NOMO-1 (cell line): ENCODE data around the gene LDHA.
"Not testable (repeated sequence)": the region's sequence is repeated elsewhere in the genome, so short reads cannot be mapped to it uniquely, and the experiment has no call there.

Experiments used
- DNase-seq, 2 experiments: peaks; one replicate each; lab custom pipeline; 2025; ENCODE audit not compliant: unreplicated experiment in 2 of 2; lab: John Stamatoyannopoulos, UW

LDHA gene

GRCh38 chr11:18393581-18394274, 635 bp upstream of the LDHA start:
- DNase-seq: peak in 1 of 2 experiments; percentile 40

GRCh38 chr11:18394928-18395734, 768 bp downstream of the LDHA start:
- DNase-seq: peak in 1 of 2 experiments; percentile 30

GRCh38 chr11:18395735-18396504, 1.6 kb downstream of the LDHA start:
- DNase-seq: peak; percentile 97 to 99

GRCh38 chr11:18397921-18398320, 3.6 kb downstream of the LDHA start:
- no peak for DNase-seq

GRCh38 chr11:18401077-18401476, 6.7 kb downstream of the LDHA start:
- not testable (repeated sequence) for DNase-seq

- no peak for DNase-seq
These were observed 9.7 kb downstream of the LDHA start for GRCh38 chr11:18404062-18404461.

- not testable (repeated sequence) for DNase-seq
These were observed 13.0 kb downstream of the LDHA start for GRCh38 chr11:18407400-18407799.

- no peak for DNase-seq
These were observed 14.4 kb downstream of the LDHA start for GRCh38 chr11:18408558-18409291.

- DNase-seq: no peak
These were observed 22.1 kb downstream of the LDHA start for GRCh38 chr11:18416459-18416858.

- DNase-seq: no peak
These were observed 24.7 kb downstream of the LDHA start for GRCh38 chr11:18419040-18419439.

- no peak for DNase-seq
These were observed 25.7 kb downstream of the LDHA start for GRCh38 chr11:18420067-18420466.

GRCh38 chr11:18427240-18427639, 32.9 kb downstream of the LDHA start:
- DNase-seq: peak; percentile 6 to 7

- no peak for DNase-seq
These were observed 35.0 kb downstream of the LDHA start for GRCh38 chr11:18429332-18429731.

GRCh38 chr11:18438691-18439090, 44.3 kb downstream of the LDHA start:
- no peak for DNase-seq

- peak in 1 of 2 experiments; percentile 4 for DNase-seq
These were observed 54.9 kb downstream of the LDHA start for GRCh38 chr11:18449251-18449650.

- no peak for DNase-seq
These were observed 58.6 kb downstream of the LDHA start for GRCh38 chr11:18452927-18453326.

- no peak for DNase-seq
These were observed 61.5 kb downstream of the LDHA start, which contains the start of gene LDHAL6A for GRCh38 chr11:18455686-18456372. Gene LDHAL6A, plus strand, starts transcription at chr11:18455856. Its CDS starts 825 bp downstream, at chr11:18456681.

GRCh38 chr11:18457450-18457849, 63.1 kb downstream of the LDHA start:
- no peak for DNase-seq
